MCF 10A (cell line): ENCODE measurements around the gene MYO1E. TPM values are rescaled to one million over a fixed set of nuclear protein-coding genes. Genes with fewer than 3 reads are reported as not detected.

Experiments used
- BruUV-seq: library from RNA; stranded (reverse); fragments of 400-500 nt; replicated peaks from 2 replicates; lab custom pipeline; 2021; lab: Mats Ljungman, UMichigan
- CTCF ChIA-PET: fragments of 300-600 bp; sonication (Branson Sonifier 250); formaldehyde crosslinking; extraction: SDS; loops from one replicate; lab custom pipeline; 2021; ENCODE audit warnings: antibody characterized with exemption, inconsistent platforms; lab: Yijun Ruan, JAX
- POLR2A ChIA-PET: fragments of 300-600, 350-650 bp; sonication (Branson Sonifier 250); formaldehyde crosslinking; extraction: SDS; loops from one replicate; lab custom pipeline; 2020; ENCODE audit warnings: antibody characterized with exemption, inconsistent platforms; lab: Yijun Ruan, JAX
- DNase-seq: peaks from one replicate; pipeline ENCODE4 v3.0.0-alpha.2; 2018; ENCODE audit not compliant: unreplicated experiment
- H3K27ac Mint-ChIP-seq: one replicate; pipeline ENCODE4 v1.8.0; 2022; ENCODE audit warnings: mild to moderate bottlenecking, low read depth, mixed read lengths; ENCODE audit not compliant: unreplicated experiment
- H3K27me3 Mint-ChIP-seq: one replicate; pipeline ENCODE4 v1.8.0; 2022; ENCODE audit warnings: mixed read lengths; ENCODE audit not compliant: insufficient read depth, unreplicated experiment
- H3K36me3 Mint-ChIP-seq: one replicate; pipeline ENCODE4 v1.8.0; 2022; ENCODE audit warnings: mild to moderate bottlenecking, moderate library complexity, mixed read lengths; ENCODE audit not compliant: insufficient read depth, unreplicated experiment
- H3K4me1 Mint-ChIP-seq: one replicate; pipeline ENCODE4 v1.8.0; 2022; ENCODE audit warnings: mixed read lengths; ENCODE audit not compliant: insufficient read depth, unreplicated experiment
- H3K4me3 Mint-ChIP-seq: one replicate; pipeline ENCODE4 v1.8.0; 2022; ENCODE audit warnings: mild to moderate bottlenecking, moderate library complexity, mixed read lengths; ENCODE audit not compliant: unreplicated experiment
- H3K9me3 Mint-ChIP-seq: one replicate; pipeline ENCODE4 v1.8.0; 2022; ENCODE audit warnings: mixed read lengths; ENCODE audit not compliant: unreplicated experiment
- CTCF ChIP-seq: fragments of 200-600 bp; IDR thresholded peaks from one replicate; pipeline ENCODE4 v1.8.0; 2022; ENCODE audit warnings: antibody characterized with exemption, mild to moderate bottlenecking; ENCODE audit not compliant: unreplicated experiment
- intact Hi-C: fragments of 100-400 bp; cut with micrococcal nuclease; formaldehyde crosslinking; loops from 2 replicates; pipeline ENCODE4 v1.14.1; 2022
- total RNA-seq: library from RNA; stranded (reverse); gene quantifications from 2 replicates; pipeline ENCODE4 v1.2.3, GENCODE V29; 2022

MYO1E gene
- total RNA-seq, 1 experiment from 2014 or later: 121 TPM

GRCh38 chr15:59203008-59203407 is 169.7 kb downstream of the MYO1E start:
- Mint-ChIP-seq H3K9me3 (no peaks in the 10 kb centered on the region), H3K27ac (no peak overlapping the region), H3K27me3 (no peaks in the 10 kb centered on the region), H3K36me3 (peaks cover 91% of the 10 kb centered on the region), H3K4me3 (no peak overlapping the region), H3K4me1 (peaks cover 5% of the 10 kb centered on the region)
- TF ChIP-seq CTCF: no peak
- DNase-seq: no peak
- intact Hi-C loops: no loop called here
- POLR2A ChIA-PET: interaction anchor here (0.5 to 0.8 kb wide), 2 partner anchors 12 to 27 kb away, joined by 3 read pairs; no protein-coding TSS in a partner anchor
- CTCF ChIA-PET: interaction anchor here (0.6 kb wide), 1 partner anchor 42 kb away, joined by 3 read pairs; no protein-coding TSS in a partner anchor
- no TSS peak for BruUV-seq

- ChIA-PET CTCF (interaction anchor here (0.6 to 1.0 kb wide), 3 partner anchors 16 to 499 kb away, joined by 3 read pairs; no protein-coding TSS in a partner anchor), POLR2A (interaction anchor here (0.6 to 1.3 kb wide), 2 partner anchors 26 to 34 kb away, joined by 3 read pairs; no protein-coding TSS in a partner anchor)
- no peak for DNase-seq
- peak overlapping the region; percentile 65 for H3K27ac Mint-ChIP-seq
- H3K4me3 Mint-ChIP-seq: no peak overlapping the region
- no peaks in the 10 kb centered on the region for H3K9me3 Mint-ChIP-seq
- peaks cover 81% of the 10 kb centered on the region for H3K36me3 Mint-ChIP-seq
- BruUV-seq: no TSS peak
- intact Hi-C loops: no loop called here
- H3K4me1 Mint-ChIP-seq: peaks cover 5% of the 10 kb centered on the region
- no peaks in the 10 kb centered on the region for H3K27me3 Mint-ChIP-seq
- no peak for TF ChIP-seq CTCF
These were observed 172.1 kb downstream of the MYO1E start for GRCh38 chr15:59200560-59200959.

DNA sequence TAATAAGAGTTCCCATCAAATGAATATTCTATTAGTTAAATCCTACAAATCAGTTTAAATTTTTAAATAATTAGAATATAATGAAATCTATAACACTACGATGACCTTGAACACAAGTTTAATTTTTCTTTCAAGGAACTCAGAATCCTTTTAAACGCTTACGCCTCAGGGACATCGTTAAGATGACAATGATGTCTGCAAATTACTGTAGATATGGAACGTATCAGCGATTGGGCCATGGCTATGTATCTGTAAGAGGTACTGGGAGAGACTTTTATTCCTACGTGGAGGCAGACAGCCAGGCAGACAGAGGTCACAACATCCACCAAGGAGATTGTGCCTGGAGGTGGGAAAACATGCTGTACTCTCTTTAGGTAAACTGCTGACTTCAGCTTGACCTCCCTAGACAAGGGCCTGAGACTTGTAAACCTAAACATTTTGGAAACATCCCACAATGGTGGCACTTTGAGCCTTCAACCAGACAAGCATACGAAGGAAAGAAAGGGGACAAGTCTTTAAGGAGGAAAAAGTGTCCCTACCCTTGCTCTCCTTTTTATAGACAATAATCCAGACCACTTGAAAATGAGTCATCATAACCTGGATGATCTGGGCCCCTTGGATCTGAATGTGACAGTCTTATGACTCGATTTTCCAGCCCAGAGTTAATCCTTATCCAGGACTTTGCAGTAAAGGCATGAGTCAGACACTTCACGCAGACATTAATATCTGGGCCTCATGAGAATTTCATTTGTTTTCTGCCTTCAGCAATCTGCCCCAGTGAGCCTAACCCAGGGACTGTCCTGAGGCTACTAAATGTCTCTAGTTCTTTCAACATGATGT is 172.8 kb downstream of the MYO1E start:
- intact Hi-C loops: no loop called here
- no peaks in the 10 kb centered on the region for H3K9me3 Mint-ChIP-seq
- CTCF ChIA-PET: interaction anchor here (1.0 kb wide), 1 partner anchor 16 kb away, joined by 3 read pairs; no protein-coding TSS in a partner anchor
- POLR2A ChIA-PET: interaction anchor here (1.3 kb wide), 1 partner anchor 33 kb away, joined by 3 read pairs; no protein-coding TSS in a partner anchor
- peaks cover 5% of the 10 kb centered on the region for H3K4me1 Mint-ChIP-seq
- BruUV-seq: no TSS peak
- peaks cover 81% of the 10 kb centered on the region for H3K36me3 Mint-ChIP-seq
- peak overlapping the region; percentile 65 for H3K27ac Mint-ChIP-seq
- DNase-seq: peak; percentile 61
- no peak for TF ChIP-seq CTCF
- no peak overlapping the region for H3K4me3 Mint-ChIP-seq
- no peaks in the 10 kb centered on the region for H3K27me3 Mint-ChIP-seq

GRCh38 chr15:59197454-59197853 is 175.2 kb downstream of the MYO1E start:
- H3K4me1 Mint-ChIP-seq: peaks cover 10% of the 10 kb centered on the region
- H3K36me3 Mint-ChIP-seq: peaks cover 84% of the 10 kb centered on the region
- intact Hi-C loops: no loop called here
- H3K27ac Mint-ChIP-seq: no peak overlapping the region
- POLR2A ChIA-PET: no interaction called here
- CTCF ChIA-PET: interaction anchor here (1.0 to 1.4 kb wide), 2 partner anchors 17 to 23 kb away, joined by 5 to 6 read pairs; no protein-coding TSS in a partner anchor
- no peaks in the 10 kb centered on the region for H3K9me3 Mint-ChIP-seq
- TF ChIP-seq CTCF: no peak
- H3K4me3 Mint-ChIP-seq: no peak overlapping the region
- H3K27me3 Mint-ChIP-seq: no peaks in the 10 kb centered on the region
- BruUV-seq: no TSS peak
- no peak for DNase-seq
